HG03045 (cell line): ENCODE data around the gene AGAP1.

ENCODE experiments used
- ATAC-seq: cut with Tn5 transposase; IDR thresholded peaks from one replicate; pipeline ENCODE4 v1.9.1; 2021; ENCODE audit warnings: mild to moderate bottlenecking, moderate library complexity; ENCODE audit not compliant: unreplicated experiment

The AGAP1 gene

GRCh38 chr2:235486729-235487128 lies 7.1 kb upstream of the AGAP1 start:
- no peak for ATAC-seq

- ATAC-seq, result no peak
These were observed 3.9 kb upstream of the AGAP1 start for GRCh38 chr2:235489897-235490296.

- no peak for ATAC-seq
These were observed 946 bp upstream of the AGAP1 start for GRCh38 chr2:235492850-235493344.

DNA sequence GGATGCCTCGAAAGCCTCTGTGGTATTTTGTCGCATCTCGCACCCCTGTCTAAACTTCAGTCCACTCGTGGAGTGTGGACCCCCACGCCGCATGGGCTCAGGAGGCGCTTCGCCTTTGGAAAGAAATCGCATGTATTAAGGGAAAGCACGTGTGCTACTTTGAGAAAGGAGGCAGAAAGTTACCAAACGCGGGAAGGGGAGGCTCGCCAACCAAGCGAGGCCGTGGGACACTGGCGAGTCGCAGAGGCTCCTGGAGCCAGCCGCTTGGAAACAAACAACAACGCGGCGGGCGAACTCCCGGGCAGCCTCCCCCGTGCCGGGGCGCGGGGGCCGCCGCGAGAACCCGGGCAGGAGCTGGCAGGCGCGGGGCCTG lies 455 bp upstream of the AGAP1 start:
- no peak for ATAC-seq

DNA sequence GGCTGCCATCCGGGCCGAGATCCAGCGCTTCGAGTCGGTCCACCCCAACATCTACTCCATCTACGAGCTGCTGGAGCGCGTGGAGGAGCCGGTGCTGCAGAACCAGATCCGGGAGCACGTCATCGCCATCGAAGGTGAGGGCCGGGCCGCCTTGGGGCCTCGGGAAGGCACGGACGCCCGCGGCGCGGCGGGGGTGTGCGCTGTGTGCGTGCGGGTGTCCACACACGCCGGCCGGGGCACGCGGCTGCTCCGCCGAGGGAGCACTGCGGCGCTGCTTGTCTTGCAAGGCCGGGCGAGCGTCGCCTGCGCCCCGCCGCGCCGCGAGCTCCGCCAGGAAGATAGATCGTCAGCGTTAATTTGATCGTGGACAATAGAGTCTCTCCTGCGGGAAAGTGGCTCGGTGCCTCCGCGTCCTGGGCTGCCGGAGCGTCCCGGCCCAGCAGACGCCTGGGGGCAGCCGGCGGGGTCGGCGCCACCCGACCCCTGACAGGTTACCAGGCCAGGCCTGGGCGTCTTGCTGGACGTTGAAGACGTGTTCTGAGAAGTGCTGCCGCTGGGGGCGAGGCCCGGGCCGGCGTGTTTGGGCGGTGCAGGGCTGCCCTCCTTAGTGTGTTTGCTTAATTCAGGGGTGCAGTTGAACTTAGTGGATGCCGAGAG lies 1.0 kb downstream of the AGAP1 start:
- no peak for ATAC-seq

DNA sequence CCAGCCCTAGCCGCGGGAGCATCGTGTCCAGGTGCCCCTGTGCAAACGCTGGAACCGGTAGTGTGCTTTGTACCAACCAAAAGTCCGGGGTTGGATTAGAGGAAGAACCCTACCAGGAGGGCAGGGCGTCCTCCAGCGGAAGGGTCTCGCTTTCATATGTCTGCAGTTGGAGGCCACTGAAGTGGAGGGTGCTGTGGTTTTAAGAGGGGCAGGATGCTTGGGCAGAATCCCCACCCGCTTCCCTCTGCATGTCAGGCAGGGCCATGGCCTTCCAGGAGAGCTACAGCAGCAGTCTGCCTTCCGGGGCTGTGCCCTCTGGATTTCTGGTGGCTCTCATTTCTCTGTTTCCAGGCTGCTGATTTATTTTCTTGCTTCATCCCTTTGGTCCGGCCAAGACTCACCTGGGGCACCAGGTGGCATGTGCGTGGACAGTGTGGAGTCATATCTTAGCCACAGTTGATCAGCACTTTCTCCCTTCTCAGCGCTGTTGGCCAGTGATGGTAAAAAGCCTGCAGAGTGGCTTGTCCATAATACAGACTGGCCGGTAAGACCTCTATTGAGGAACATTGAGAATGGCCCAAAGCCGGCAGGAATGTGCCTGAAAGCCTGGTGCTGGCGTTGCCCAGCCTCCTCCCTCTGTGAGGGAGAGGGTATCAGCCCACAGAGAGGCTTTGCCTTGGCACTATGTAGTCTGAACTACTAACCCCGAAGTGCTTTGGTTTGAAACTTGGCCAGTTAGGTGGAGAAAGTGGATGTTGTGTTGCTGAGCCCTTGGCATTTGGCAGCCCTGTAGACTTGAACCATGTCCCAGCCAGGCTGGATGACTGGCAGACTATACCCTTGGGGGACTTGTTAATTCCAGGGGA lies 1.8 kb downstream of the AGAP1 start:
- ATAC-seq, result no peak

DNA sequence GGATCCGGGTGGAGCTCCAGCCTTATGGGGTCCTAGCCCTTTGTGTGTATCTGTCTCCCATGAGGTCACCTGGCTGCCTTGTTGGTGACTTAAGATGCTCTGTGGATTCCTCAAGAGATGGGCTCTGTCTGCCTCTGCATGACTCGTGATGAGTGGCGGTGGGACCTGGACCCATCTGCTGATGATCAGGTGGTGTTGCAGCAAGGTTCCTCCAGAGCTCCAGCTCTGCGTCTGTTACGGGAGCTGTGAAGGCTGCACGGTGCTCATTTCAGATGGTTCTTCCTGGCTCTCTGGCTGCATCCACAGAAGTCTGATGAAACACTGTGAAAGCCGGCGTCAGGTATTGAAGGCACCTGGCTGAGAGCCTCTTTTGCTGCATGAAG lies 2.4 kb downstream of the AGAP1 start:
- ATAC-seq, result no peak

DNA sequence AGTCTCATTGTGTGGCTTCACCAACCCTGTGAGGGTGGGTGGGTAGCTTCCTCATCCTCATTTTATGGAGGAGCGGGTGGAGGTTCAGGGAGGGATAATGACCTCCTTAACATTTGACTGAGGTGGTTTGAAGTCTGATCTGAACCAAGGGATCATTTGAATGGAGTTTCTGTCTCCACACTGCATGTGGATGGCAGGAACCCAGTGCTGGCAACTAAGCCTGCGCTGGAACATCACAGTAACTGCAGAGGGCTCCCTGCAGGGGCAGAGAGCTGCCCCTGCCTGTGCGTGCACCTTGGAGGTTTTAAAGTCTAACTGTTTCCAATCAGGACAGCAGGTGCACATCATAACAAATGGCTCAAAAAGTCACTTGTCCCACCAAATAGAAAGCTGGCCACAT lies 3.3 kb downstream of the AGAP1 start:
- no peak for ATAC-seq

- no peak for ATAC-seq
These were observed 4.7 kb downstream of the AGAP1 start for GRCh38 chr2:235498541-235498940.

DNA sequence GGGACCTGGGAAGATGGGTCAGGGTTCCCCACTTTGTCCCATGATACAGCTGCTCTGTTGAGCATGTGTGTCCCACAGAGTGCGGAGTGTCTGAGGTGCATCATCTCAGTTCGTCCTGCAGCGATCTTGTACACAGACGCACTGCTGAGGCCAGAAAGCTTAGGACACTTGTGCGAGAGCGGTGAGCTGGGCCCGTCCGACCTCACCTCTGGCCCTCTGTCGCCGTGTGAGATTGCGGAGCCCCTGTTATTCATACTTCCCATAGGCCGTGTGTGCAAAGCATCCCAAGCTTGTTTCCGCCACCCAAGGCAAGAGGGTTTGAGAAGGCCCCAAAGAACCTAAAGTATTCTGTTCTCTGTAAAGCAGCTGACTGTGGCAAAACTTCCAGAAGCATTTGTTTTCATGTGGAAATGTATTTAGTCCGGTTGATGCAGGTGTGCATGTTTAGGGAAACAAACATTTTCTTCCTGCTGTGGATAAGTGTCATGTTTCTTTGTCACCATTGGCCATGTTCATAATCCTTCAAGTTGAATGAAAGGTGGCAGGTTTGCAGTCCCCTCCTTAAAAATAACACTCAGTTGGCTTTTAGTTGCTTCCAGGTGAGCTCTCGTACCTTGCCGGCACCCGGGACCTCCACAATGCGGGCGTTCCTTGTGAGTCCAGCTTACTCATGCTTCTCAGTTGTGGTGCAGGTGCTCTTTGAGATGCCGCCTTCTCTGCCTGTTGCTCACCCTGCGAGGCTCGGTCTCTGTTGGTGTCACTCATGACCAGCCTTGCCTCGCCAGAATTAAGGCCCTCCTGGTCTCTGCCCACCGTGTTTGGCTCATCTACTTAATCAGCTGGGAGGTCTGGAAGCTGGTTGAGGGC lies 5.3 kb downstream of the AGAP1 start:
- ATAC-seq, result no peak

DNA sequence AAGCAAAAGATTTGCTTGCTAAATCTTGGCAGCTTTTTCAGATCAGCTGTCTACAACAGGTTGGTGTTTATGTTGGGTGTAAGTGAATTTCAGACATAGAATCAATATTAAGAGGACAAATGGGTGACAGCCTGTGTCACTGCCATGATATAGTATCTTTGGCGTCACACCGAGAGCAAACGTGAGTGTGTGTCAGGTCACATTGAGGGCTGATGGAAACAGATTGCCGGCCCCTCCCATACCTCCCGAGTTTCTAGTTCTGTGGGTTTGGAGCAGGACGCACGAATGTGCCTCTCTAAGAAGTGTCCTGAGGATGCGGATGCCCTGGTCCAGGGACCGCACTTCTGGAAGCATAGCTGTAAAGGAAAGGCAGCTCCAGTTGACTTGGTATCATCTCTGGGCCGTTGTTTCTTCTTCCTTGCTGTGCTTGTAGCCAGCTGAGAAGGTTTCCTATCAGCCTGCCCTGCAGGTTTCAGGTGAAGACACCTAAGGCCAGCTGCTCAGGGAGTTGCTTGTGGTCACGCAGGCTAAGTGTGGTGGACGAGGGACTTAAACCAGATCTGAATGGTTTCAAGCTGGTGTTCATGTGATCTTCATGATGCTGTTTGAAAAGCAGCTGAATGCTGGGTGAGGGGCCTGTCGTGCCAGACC lies 6.4 kb downstream of the AGAP1 start:
- ATAC-seq, result no peak

DNA sequence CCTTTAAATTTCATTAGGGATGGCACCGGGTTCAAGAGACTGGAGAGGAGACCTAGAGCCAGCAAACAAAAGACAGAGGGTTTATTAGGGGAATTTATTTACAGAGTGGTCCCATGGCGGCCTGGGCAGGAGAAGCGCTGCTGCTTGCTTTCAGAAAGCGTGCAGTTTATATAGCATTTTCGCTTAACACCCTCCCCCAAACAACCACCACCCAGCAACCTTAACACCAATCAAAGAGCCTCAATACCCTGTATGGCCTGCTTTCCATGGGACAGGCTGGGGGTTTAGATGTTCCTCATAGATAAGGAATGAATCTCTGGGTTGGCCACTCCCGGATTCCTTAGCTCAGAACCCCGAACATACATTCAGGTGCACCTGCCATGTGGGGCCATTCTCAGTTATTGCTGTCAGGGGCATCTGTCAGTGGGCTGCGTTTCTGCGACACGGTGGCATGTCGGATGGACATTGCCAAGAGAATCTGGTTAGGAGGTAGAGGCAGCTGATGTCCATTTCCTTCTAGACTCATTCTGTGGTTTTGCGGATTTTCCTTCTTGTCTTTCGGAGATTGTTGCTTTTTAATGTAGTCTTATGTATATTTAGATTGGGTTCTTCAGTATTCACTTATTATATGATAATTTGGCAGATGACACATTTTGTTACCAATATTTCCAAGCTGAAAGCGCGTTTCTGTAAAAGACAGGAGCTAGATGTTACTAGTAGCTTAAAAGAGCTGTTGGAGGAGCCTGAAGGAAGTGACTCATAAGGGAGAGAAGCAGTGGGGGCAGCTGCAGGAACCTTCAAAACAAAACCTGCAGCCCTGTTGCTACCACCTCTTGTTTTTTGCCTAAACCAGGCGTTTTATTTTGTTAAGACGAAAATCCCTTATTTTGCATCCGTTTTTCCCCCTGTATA lies 7.2 kb downstream of the AGAP1 start:
- ATAC-seq, result no peak

DNA sequence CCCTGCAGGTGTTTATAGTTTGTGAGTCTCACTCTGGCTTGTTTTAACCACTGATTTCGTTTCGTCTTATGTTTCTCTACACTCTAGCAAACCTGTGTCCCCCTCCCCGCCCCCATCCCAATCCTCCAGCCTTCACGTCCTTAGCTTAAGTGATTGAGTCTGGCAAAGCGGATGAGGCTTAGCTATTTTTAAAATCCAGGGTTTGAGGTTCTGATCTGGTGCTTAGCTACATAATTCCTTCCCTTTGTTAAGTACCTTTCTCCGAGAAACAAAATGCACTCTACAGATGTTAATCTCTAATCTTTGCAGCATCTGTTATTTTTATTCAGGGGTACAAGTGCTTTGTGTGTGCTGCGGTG lies 7.8 kb downstream of the AGAP1 start:
- ATAC-seq, result no peak

GRCh38 chr2:235502336-235502735 lies 8.5 kb downstream of the AGAP1 start:
- no peak for ATAC-seq

DNA sequence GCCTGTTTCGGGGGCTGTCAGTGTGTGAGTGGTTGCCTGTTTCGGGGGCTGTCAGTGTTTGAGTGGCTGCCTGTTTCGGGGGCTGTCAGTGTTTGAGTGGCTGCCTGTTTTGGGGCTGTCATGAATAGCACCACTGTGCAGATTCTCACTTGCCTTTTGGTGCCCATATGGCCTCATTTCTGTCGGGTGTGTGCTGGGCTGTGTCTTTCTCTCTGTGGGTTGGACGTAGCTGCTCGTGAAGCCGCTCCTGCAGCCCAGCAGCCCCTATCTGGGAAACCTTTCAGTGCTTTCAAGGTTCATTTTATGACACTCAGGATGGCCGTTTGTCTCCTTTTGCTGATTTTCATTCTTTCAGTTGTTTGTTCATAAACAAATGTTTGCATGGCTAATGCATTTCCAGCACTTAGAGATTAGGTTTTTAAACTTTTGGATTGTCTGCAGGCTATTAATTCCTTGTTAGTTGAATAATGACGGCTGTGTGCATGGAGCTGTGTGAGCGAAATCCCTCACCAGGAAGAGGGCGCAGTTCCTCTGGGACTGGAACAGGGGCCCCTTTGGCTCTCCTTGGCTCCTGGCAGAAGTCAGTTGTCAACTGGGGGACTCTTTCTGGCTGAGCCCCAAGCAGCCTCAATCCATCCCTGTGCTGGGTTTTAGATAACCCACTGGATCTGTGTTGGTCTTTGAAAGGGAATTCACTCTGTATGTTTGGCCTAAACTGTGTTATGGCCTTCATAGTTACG lies 10.8 kb downstream of the AGAP1 start:
- no peak for ATAC-seq

DNA sequence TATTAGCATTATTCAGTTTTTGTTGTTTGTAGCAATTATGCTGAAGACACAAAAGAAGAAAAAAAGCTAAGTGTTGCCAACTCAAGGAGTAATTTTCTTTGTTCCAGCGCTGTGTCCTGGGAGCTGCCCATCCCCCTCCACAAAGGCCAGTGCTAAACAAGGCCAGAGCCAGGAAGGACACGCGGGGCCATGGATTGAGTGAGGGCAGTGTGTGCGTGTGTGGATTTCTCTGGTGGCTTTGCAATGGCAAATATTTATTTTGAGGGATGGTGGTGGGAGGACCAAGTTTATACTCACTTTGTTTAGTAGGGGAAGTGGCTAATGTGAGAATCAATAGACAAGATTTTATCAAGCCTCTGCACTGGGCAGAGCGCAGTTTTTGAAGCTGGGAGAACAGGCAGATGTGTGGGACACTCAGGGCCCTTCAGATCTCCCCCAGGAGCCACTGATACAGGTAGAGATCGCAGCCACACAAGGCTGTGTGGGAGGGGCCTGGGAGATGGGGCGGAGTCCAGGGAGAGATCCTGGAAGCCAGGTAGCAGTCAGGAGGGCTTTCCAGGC lies 11.4 kb downstream of the AGAP1 start:
- no peak for ATAC-seq

GRCh38 chr2:235506291-235506996 lies 12.6 kb downstream of the AGAP1 start:
- ATAC-seq, result no peak

DNA sequence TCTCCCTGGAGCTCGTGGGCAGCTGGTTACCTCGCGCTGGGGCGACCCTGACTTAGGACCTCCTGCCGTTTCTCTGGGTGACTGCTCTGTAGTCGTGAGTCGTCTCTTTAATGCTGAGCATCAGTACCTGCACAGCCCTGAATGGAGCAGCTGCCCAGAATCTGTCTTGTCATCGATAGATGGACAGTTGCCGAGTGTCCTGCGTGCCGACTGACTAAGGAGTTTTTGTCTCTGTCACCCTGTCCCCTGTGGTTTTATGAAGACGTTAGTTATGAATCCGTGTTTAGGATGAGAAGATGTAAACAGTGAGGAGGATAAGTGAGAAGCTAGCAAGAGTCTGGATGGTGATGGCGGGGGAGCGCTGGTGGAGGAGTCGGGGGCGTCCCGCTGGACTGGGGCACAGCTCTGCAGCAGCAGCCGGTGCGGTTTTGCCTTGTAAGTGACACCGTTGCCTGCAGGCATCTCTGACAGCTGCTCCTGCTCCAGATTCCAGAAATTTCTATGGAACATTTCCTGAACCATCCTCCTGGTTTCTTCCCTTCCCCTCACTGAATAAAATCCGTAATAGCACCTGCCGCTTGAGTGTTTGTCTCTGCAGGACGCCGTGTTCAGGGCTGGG lies 13.3 kb downstream of the AGAP1 start:
- ATAC-seq, result no peak
